GM23248 (cell line): Measurements from ENCODE around the gene OR5M8.

Experiments
- EZH2 ChIP-seq: fragments of 200-600 bp; sonication (generic); IDR thresholded peaks from 2 replicates; pipeline ENCODE4 v1.6.1; 2018; ENCODE audit warnings: antibody characterized with exemption, mild to moderate bottlenecking; ENCODE audit not compliant: insufficient read depth, poor library complexity, severe bottlenecking
- EZH2phosphoT487 ChIP-seq: fragments of 200-600 bp; sonication (generic); IDR thresholded peaks from 2 replicates; pipeline ENCODE4 v1.6.1; 2018; ENCODE audit warnings: antibody characterized with exemption, moderate library complexity, mild to moderate bottlenecking, low read depth; ENCODE audit not compliant: insufficient read depth

- TF ChIP-seq EZH2 (no peak), EZH2phosphoT487 (no peak)
Measured at GRCh38 chr11:56491270-56491669, at the start of gene OR5M8.
